ENCODE measurements around the gene PDE4D. TPM values are rescaled to one million over a fixed set of nuclear protein-coding genes. Genes with fewer than 3 reads are reported as not detected.

Gene PDE4D
- polyA plus RNA-seq, 1 donor (not counting 4 experiments of a cell fraction or from before 2014, with no cell fraction given), result 3.6 TPM

GRCh38 chr5:59722874-59723273 lies 170.7 kb downstream of the PDE4D start:
- no peaks in the 10 kb centered on the region for H3K27me3 ChIP-seq (ENCODE audit: control insufficient read depth, extremely low read depth, insufficient read depth, low read length)
- H3K4me2 ChIP-seq (ENCODE audit: control insufficient read depth, extremely low read depth, insufficient read depth, low read depth, low read length), result peak overlapping the region; percentile 52
- H3K36me3 ChIP-seq (ENCODE audit: control insufficient read depth in 2 of 2, extremely low read depth in 1 of 2, insufficient read depth in 2 of 2, low read length in 2 of 2), result no peaks in the 10 kb centered on the region
- peaks cover 16% of the 10 kb centered on the region for H3K4me1 ChIP-seq (ENCODE audit: control insufficient read depth, extremely low read depth, insufficient read depth, low read length)
- DNase-seq (ENCODE audit: low read depth, low spot score) (no peak), FAIRE-seq (peak; percentile 78)
- peak overlapping the region; percentile 44 for H3K27ac ChIP-seq (ENCODE audit: control insufficient read depth, insufficient read depth, low read length)
- no peak overlapping the region for H2AFZ ChIP-seq (ENCODE audit: control insufficient read depth, low read length)
- TF ChIP-seq EZH2 (IDR thresholded peaks at IDR 0.05; ENCODE audit: low read length), result no peak
- TF ChIP-seq CTCF (optimal IDR thresholded peaks at IDR 0.05 in 1 of 3, IDR thresholded peaks at IDR 0.05 in 1 of 3, conservative IDR thresholded peaks at IDR 0.05 in 1 of 3; ENCODE audit: extremely low read depth in 1 of 3, insufficient read depth in 2 of 3, low read length in 3 of 3), result no peak
- no peak overlapping the region for H3K9ac ChIP-seq (ENCODE audit: control insufficient read depth, extremely low read depth, insufficient read depth, low read length)
- H3K9me3 ChIP-seq (ENCODE audit: control insufficient read depth, low read depth, low read length), result no peaks in the 10 kb centered on the region
- H3K9me1 ChIP-seq (ENCODE audit: control insufficient read depth, extremely low read depth, insufficient read depth, low read length), result no peaks in the 10 kb centered on the region
- no peaks in the 10 kb centered on the region for H3K79me2 ChIP-seq (ENCODE audit: control insufficient read depth, insufficient read depth, low read length)
- dilution Hi-C loops (cut with MboI; ENCODE audit: extremely low pct_ligation_motif_present, low sequenced_read_pairs), result no loop called here
- H3K4me3 ChIP-seq (ENCODE audit: control insufficient read depth in 2 of 3, extremely low read depth in 1 of 3, insufficient read depth in 2 of 3, low read depth in 1 of 3, low read length in 3 of 3), result no peak overlapping the region
- H4K20me1 ChIP-seq (ENCODE audit: control insufficient read depth, extremely low read depth, insufficient read depth, low read length), result no peaks in the 10 kb centered on the region

DNA sequence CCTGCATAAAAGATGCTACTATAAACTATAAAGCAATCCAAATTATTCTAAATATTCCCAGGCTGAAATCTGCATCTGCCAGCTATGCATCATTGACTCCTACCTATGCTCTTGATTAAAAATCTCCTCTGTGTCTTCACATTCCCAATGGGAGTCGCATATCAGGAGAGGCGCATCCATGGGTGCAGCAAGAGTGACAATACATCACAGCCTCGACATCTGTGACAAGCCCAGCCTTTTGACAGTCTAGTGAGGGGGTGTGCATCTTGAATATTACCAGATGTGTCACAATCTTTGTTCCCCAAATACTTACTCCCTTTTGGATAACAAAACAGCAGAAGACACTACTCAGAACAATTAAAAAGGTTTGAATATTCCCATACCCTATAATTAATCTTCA lies 171.8 kb downstream of the PDE4D start:
- no peak overlapping the region for H3K27ac ChIP-seq (ENCODE audit: control insufficient read depth, insufficient read depth, low read length)
- no peak for DNase-seq (ENCODE audit: low read depth, low spot score)
- dilution Hi-C loops (cut with MboI; ENCODE audit: extremely low pct_ligation_motif_present, low sequenced_read_pairs), result no loop called here
- no peaks in the 10 kb centered on the region for H4K20me1 ChIP-seq (ENCODE audit: control insufficient read depth, extremely low read depth, insufficient read depth, low read length)
- no peak overlapping the region for H3K9ac ChIP-seq (ENCODE audit: control insufficient read depth, extremely low read depth, insufficient read depth, low read length)
- H3K79me2 ChIP-seq (ENCODE audit: control insufficient read depth, insufficient read depth, low read length), result no peaks in the 10 kb centered on the region
- no peaks in the 10 kb centered on the region for H3K36me3 ChIP-seq (ENCODE audit: control insufficient read depth in 2 of 2, extremely low read depth in 1 of 2, insufficient read depth in 2 of 2, low read length in 2 of 2)
- peak; percentile 69 for FAIRE-seq
- no peaks in the 10 kb centered on the region for H3K27me3 ChIP-seq (ENCODE audit: control insufficient read depth, extremely low read depth, insufficient read depth, low read length)
- H3K4me1 ChIP-seq (ENCODE audit: control insufficient read depth, extremely low read depth, insufficient read depth, low read length), result peaks cover 16% of the 10 kb centered on the region
- TF ChIP-seq EZH2 (IDR thresholded peaks at IDR 0.05; ENCODE audit: low read length) (no peak), CTCF (optimal IDR thresholded peaks at IDR 0.05 in 1 of 3, IDR thresholded peaks at IDR 0.05 in 1 of 3, conservative IDR thresholded peaks at IDR 0.05 in 1 of 3; ENCODE audit: extremely low read depth in 1 of 3, insufficient read depth in 2 of 3, low read length in 3 of 3) (no peak)
- no peaks in the 10 kb centered on the region for H3K9me3 ChIP-seq (ENCODE audit: control insufficient read depth, low read depth, low read length)
- no peak overlapping the region for H3K4me3 ChIP-seq (ENCODE audit: control insufficient read depth in 2 of 3, extremely low read depth in 1 of 3, insufficient read depth in 2 of 3, low read depth in 1 of 3, low read length in 3 of 3)
- H3K4me2 ChIP-seq (ENCODE audit: control insufficient read depth, extremely low read depth, insufficient read depth, low read depth, low read length), result no peak overlapping the region
- H2AFZ ChIP-seq (ENCODE audit: control insufficient read depth, low read length), result no peak overlapping the region
- H3K9me1 ChIP-seq (ENCODE audit: control insufficient read depth, extremely low read depth, insufficient read depth, low read length), result no peaks in the 10 kb centered on the region
